Measurements from ENCODE around the gene TTBK2. TPM values are rescaled to one million over a fixed set of nuclear protein-coding genes. Genes with fewer than 3 reads are reported as not detected.

Gene TTBK2
- total RNA-seq, 1 donor from 2014 or later: 13.0 TPM

DNA sequence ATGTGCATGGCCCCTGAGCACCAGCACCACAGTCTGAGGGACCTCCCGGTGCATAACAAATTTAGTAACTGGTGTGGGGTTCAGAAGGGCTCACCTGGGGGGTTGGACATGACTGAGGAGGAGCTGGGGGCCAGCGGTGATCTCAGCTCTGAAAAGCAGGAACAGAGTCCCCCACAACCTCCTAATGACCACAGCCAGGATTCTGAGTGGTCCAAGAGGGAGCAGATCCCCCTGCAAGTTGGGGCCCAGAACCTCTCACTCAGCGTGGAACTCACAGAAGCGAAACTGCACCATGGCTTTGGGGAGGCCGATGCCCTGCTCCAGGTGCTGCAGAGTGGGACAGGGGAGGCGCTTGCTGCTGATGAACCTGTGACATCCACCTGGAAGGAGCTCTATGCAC lies 226.6 kb downstream of the TTBK2 start:
- no peak for DNase-seq (ENCODE audit: low spot score)

DNA sequence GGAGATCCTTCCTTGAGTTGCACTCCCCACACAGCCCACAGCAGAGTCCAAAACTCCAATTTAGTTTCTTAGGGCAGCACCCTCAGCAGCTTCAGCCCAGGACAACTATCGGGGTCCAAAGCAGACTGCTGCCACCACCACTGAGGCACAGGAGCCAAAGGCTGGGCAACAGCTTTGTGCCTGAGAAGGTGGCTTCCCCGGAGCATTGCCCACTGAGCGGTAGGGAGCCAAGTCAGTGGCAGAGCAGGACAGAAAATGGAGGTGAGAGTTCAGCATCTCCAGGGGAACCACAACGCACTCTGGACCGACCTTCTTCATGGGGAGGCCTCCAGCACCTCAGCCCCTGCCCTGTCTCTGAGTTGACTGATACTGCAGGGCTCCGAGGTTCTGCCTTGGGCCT lies 227.1 kb downstream of the TTBK2 start:
- no peak for DNase-seq (ENCODE audit: low spot score)

DNA sequence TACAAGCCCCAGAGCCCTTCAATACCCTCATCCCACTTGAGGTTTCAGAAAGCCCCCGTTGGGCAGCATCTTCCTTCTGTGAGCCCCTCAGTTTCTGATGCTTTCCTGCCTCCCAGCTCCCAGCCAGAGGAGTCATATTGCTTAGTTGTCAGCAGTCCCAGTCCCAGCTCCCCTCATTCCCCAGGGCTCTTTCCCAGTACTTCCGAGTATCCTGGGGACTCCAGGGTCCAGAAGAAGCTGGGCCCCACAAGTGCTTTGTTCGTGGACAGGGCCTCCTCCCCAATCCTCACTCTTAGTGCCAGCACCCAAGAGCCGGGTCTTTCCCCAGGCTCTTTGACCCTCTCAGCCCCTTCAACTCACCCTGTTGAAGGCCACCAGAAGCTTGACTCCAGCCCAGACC lies 227.6 kb downstream of the TTBK2 start:
- DNase-seq (ENCODE audit: low spot score): no peak

DNA sequence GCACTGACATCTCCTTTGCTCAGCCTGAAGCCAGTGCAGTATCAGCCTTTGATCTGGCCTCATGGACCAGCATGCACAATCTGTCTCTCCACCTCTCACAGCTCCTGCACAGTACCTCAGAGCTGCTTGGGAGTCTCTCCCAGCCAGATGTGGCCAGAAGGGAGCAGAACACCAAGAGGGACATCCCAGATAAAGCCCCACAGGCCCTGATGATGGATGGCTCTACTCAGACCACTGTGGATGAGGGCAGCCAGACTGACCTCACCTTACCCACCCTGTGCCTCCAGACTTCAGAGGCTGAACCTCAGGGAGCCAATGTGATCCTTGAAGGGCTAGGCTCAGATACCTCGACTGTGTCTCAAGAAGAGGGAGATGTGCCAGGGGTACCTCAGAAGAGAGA lies 228.0 kb downstream of the TTBK2 start:
- DNase-seq (ENCODE audit: low spot score): no peak

DNA sequence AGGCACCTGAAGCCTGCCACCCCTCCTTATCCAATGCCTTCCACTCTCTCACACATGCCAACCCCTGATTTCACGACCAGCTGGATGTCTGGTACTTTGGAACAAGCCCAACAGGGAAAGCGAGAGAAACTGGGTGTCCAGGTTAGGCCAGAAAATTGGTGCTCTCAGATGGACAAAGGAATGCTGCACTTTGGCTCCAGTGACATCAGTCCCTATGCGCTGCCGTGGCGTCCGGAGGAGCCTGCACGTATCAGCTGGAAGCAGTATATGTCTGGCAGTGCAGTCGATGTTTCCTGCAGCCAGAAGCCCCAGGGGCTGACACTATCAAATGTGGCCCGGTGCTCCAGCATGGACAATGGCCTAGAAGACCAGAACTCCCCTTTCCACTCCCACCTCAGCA lies 228.8 kb downstream of the TTBK2 start:
- DNase-seq (ENCODE audit: low spot score): no peak

DNA sequence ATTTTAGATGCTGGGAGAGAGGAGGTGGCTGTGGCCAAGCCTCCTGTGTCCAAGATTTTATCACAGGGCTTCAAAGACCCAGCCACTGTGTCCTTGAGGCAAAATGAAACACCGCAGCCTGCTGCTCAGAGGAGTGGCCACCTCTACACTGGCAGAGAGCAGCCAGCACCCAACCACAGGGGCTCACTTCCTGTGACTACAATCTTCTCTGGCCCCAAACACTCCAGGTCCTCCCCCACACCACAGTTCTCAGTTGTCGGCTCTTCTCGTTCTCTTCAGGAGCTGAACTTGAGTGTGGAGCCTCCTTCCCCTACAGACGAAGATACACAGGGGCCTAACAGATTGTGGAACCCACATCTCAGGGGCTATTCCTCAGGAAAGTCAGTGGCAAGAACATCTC lies 229.3 kb downstream of the TTBK2 start:
- DNase-seq (ENCODE audit: low spot score): no peak

Other genes starting within 250 kb of the TTBK2 start
- gene CDAN1, start 183.7 kb downstream of the TTBK2 start, total RNA-seq (ENCODE audit: insufficient read depth, low replicate concordance): 6.0 TPM
- gene UBR1, start 185.3 kb upstream of the TTBK2 start, total RNA-seq (ENCODE audit: insufficient read depth, low replicate concordance): 56.3 TPM
- 75.8 TPM for gene TMEM62, start 212.8 kb upstream of the TTBK2 start, total RNA-seq (ENCODE audit: insufficient read depth, low replicate concordance)